Immature natural killer cell (primary cell): ENCODE data around the gene AGFG1. TPM values are rescaled to one million over a fixed set of nuclear protein-coding genes. Genes with fewer than 3 reads are reported as not detected.

Experiments
- DNase-seq, 3 donors: peaks; one replicate each; pipeline ENCODE4 v3.0.0; 2022; ENCODE audit warnings: mixed read lengths in 1 of 3
- H3K27ac Mint-ChIP-seq, 6 donors: one replicate each; pipeline ENCODE4 v1.8.0; 2020; ENCODE audit warnings: mixed read lengths in 6 of 6, mild to moderate bottlenecking in 5 of 6, inconsistent platforms in 4 of 6, moderate library complexity in 3 of 6
- H3K27me3 Mint-ChIP-seq, 3 donors: one replicate each; pipeline ENCODE4 v1.8.0; 2020 to 2021; ENCODE audit warnings: low read depth in 3 of 3, mild to moderate bottlenecking in 3 of 3, mixed read lengths in 3 of 3, moderate library complexity in 3 of 3, inconsistent platforms in 1 of 3
- H3K36me3 Mint-ChIP-seq, 3 donors: one replicate each; pipeline ENCODE4 v1.8.0; 2020; ENCODE audit warnings: mixed read lengths in 3 of 3, inconsistent platforms in 2 of 3, mild to moderate bottlenecking in 2 of 3
- H3K4me1 Mint-ChIP-seq, 2 donors: one replicate each; pipeline ENCODE4 v1.8.0; 2020; ENCODE audit warnings: inconsistent platforms in 2 of 2, mild to moderate bottlenecking in 2 of 2, mixed read lengths in 2 of 2, moderate library complexity in 1 of 2
- H3K4me3 Mint-ChIP-seq, 5 donors: one replicate each; pipeline ENCODE4 v1.8.0; 2020; ENCODE audit warnings: mild to moderate bottlenecking in 5 of 5, mixed read lengths in 5 of 5, inconsistent platforms in 3 of 5, moderate library complexity in 3 of 5
- H3K9me3 Mint-ChIP-seq, 6 donors: one replicate each; pipeline ENCODE4 v1.8.0; 2020; ENCODE audit warnings: mild to moderate bottlenecking in 6 of 6, mixed read lengths in 6 of 6, inconsistent platforms in 4 of 6, moderate library complexity in 3 of 6
- polyA plus RNA-seq, 3 donors: library from polyadenylated mRNA; unstranded; fragments of 300-500 nt; fragmentation: Illumina TruSeq; gene quantifications; one replicate each; pipeline ENCODE4 v1.2.3, GENCODE V29; 2021

The AGFG1 gene
- polyA plus RNA-seq, 3 donors from 2014 or later, result 11.3 to 14.2 (median 12.8) TPM

- Mint-ChIP-seq H3K36me3 (peaks cover 5 to 32% (median 7%) of the 10 kb centered on the region in 3 donors), H3K4me3 (no peak overlapping the region), H3K27me3 (peaks cover 0 to 2% (median 0%) of the 10 kb centered on the region in 3 donors), H3K27ac (peak overlapping the region in 4 of 6 donors; percentile 3 to 46 (median 31)), H3K4me1 (peaks cover 0 to 6% of the 10 kb centered on the region in 2 donors), H3K9me3 (no peaks in the 10 kb centered on the region)
- DNase-seq, result no peak
These were observed 79.9 kb downstream of the AGFG1 start for GRCh38 chr2:227551836-227552235.

GRCh38 chr2:227562581-227562980 lies 90.6 kb downstream of the AGFG1 start:
- Mint-ChIP-seq H3K27ac (no peak overlapping the region), H3K36me3 (peaks cover 0 to 9% (median 5%) of the 10 kb centered on the region in 3 donors), H3K4me1 (no peaks in the 10 kb centered on the region), H3K27me3 (peaks cover 0 to 2% (median 1%) of the 10 kb centered on the region in 3 donors), H3K9me3 (no peaks in the 10 kb centered on the region), H3K4me3 (no peak overlapping the region)
- DNase-seq, result no peak

- DNase-seq, result no peak
- H3K36me3 Mint-ChIP-seq, result peaks cover 0 to 9% (median 5%) of the 10 kb centered on the region in 3 donors
- H3K27me3 Mint-ChIP-seq, result peaks cover 0 to 2% (median 2%) of the 10 kb centered on the region in 3 donors
- peak overlapping the region in 1 of 6 donors; percentile 29 for H3K27ac Mint-ChIP-seq
- H3K9me3 Mint-ChIP-seq, result no peaks in the 10 kb centered on the region
- H3K4me3 Mint-ChIP-seq, result no peak overlapping the region
- H3K4me1 Mint-ChIP-seq, result no peaks in the 10 kb centered on the region
These were observed 93.1 kb downstream of the AGFG1 start for GRCh38 chr2:227565080-227565479.

- no peaks in the 10 kb centered on the region for H3K9me3 Mint-ChIP-seq
- H3K27ac Mint-ChIP-seq, result peak overlapping the region in 2 of 6 donors; percentile 11 to 43
- no peaks in the 10 kb centered on the region for H3K4me1 Mint-ChIP-seq
- DNase-seq, result no peak
- H3K36me3 Mint-ChIP-seq, result peaks cover 0 to 9% (median 5%) of the 10 kb centered on the region in 3 donors
- H3K4me3 Mint-ChIP-seq, result no peak overlapping the region
- H3K27me3 Mint-ChIP-seq, result peaks cover 0 to 7% (median 2%) of the 10 kb centered on the region in 3 donors
These were observed 94.1 kb downstream of the AGFG1 start for GRCh38 chr2:227566012-227566411.

GRCh38 chr2:227568852-227569169 lies 96.9 kb downstream of the AGFG1 start:
- Mint-ChIP-seq H3K27ac (no peak overlapping the region), H3K9me3 (no peaks in the 10 kb centered on the region), H3K4me3 (no peak overlapping the region), H3K27me3 (peaks cover 2 to 7% (median 6%) of the 10 kb centered on the region in 3 donors), H3K4me1 (no peaks in the 10 kb centered on the region), H3K36me3 (peaks cover 0 to 5% (median 0%) of the 10 kb centered on the region in 3 donors)
- DNase-seq, result no peak

- Mint-ChIP-seq H3K36me3 (no peaks in the 10 kb centered on the region), H3K4me3 (no peak overlapping the region), H3K4me1 (no peaks in the 10 kb centered on the region), H3K27ac (no peak overlapping the region), H3K9me3 (no peaks in the 10 kb centered on the region), H3K27me3 (peaks cover 2 to 8% (median 4%) of the 10 kb centered on the region in 3 donors)
- no peak for DNase-seq
These were observed 98.7 kb downstream of the AGFG1 start for GRCh38 chr2:227570615-227571014.

GRCh38 chr2:227576110-227576509 lies 104.2 kb downstream of the AGFG1 start:
- H3K36me3 Mint-ChIP-seq, result peaks cover 0 to 3% (median 0%) of the 10 kb centered on the region in 3 donors
- peaks cover 7 to 9% (median 8%) of the 10 kb centered on the region in 3 donors for H3K27me3 Mint-ChIP-seq
- no peak overlapping the region for H3K27ac Mint-ChIP-seq
- no peaks in the 10 kb centered on the region for H3K4me1 Mint-ChIP-seq
- peaks cover 0 to 3% (median 1%) of the 10 kb centered on the region in 6 donors for H3K9me3 Mint-ChIP-seq
- no peak overlapping the region for H3K4me3 Mint-ChIP-seq
- no peak for DNase-seq

GRCh38 chr2:227576812-227577211 lies 104.9 kb downstream of the AGFG1 start:
- Mint-ChIP-seq H3K4me3 (no peak overlapping the region), H3K9me3 (peaks cover under 1 to 10% (median 3%) of the 10 kb centered on the region in 6 donors), H3K36me3 (peaks cover 0 to 3% (median 0%) of the 10 kb centered on the region in 3 donors), H3K4me1 (no peaks in the 10 kb centered on the region), H3K27ac (no peak overlapping the region), H3K27me3 (peaks cover 7 to 11% (median 8%) of the 10 kb centered on the region in 3 donors)
- DNase-seq, result no peak

- H3K4me1 Mint-ChIP-seq, result no peaks in the 10 kb centered on the region
- peaks cover 8 to 11% (median 8%) of the 10 kb centered on the region in 3 donors for H3K27me3 Mint-ChIP-seq
- peaks cover 2 to 16% (median 9%) of the 10 kb centered on the region in 6 donors for H3K9me3 Mint-ChIP-seq
- H3K4me3 Mint-ChIP-seq, result no peak overlapping the region
- no peak overlapping the region for H3K27ac Mint-ChIP-seq
- DNase-seq, result no peak
- H3K36me3 Mint-ChIP-seq, result peaks cover 3 to 7% (median 3%) of the 10 kb centered on the region in 3 donors
These were observed 105.6 kb downstream of the AGFG1 start for GRCh38 chr2:227577555-227577954.

- no peak overlapping the region for H3K27ac Mint-ChIP-seq
- H3K4me1 Mint-ChIP-seq, result no peaks in the 10 kb centered on the region
- DNase-seq, result no peak
- peaks cover 2 to 21% (median 14%) of the 10 kb centered on the region in 6 donors for H3K9me3 Mint-ChIP-seq
- peaks cover 5 to 11% (median 6%) of the 10 kb centered on the region in 3 donors for H3K27me3 Mint-ChIP-seq
- H3K36me3 Mint-ChIP-seq, result peaks cover 3 to 12% (median 3%) of the 10 kb centered on the region in 3 donors
- H3K4me3 Mint-ChIP-seq, result no peak overlapping the region
These were observed 106.7 kb downstream of the AGFG1 start for GRCh38 chr2:227578642-227579041.

GRCh38 chr2:227579791-227580190 lies 107.8 kb downstream of the AGFG1 start:
- H3K4me1 Mint-ChIP-seq, result no peaks in the 10 kb centered on the region
- peaks cover 3 to 12% (median 8%) of the 10 kb centered on the region in 3 donors for H3K36me3 Mint-ChIP-seq
- peaks cover 3 to 21% (median 17%) of the 10 kb centered on the region in 6 donors for H3K9me3 Mint-ChIP-seq
- no peak overlapping the region for H3K4me3 Mint-ChIP-seq
- DNase-seq, result no peak
- H3K27ac Mint-ChIP-seq, result no peak overlapping the region
- peaks cover 5 to 11% (median 9%) of the 10 kb centered on the region in 3 donors for H3K27me3 Mint-ChIP-seq

GRCh38 chr2:227582369-227582768 lies 110.4 kb downstream of the AGFG1 start:
- Mint-ChIP-seq H3K9me3 (peaks cover 3 to 21% (median 15%) of the 10 kb centered on the region in 6 donors), H3K4me3 (no peak overlapping the region), H3K27ac (no peak overlapping the region), H3K27me3 (peaks cover 3 to 5% (median 4%) of the 10 kb centered on the region in 3 donors), H3K36me3 (peaks cover 0 to 12% (median 8%) of the 10 kb centered on the region in 3 donors), H3K4me1 (no peaks in the 10 kb centered on the region)
- DNase-seq, result no peak

- H3K27me3 Mint-ChIP-seq, result peaks cover 0 to 14% (median 11%) of the 10 kb centered on the region in 3 donors
- no peak overlapping the region for H3K4me3 Mint-ChIP-seq
- H3K9me3 Mint-ChIP-seq, result peaks cover 0 to under 1% (median 0%) of the 10 kb centered on the region in 6 donors
- DNase-seq, result no peak
- no peaks in the 10 kb centered on the region for H3K36me3 Mint-ChIP-seq
- no peaks in the 10 kb centered on the region for H3K4me1 Mint-ChIP-seq
- no peak overlapping the region for H3K27ac Mint-ChIP-seq
These were observed 120.9 kb downstream of the AGFG1 start for GRCh38 chr2:227592694-227593387.

- H3K4me1 Mint-ChIP-seq, result no peaks in the 10 kb centered on the region
- no peak overlapping the region for H3K27ac Mint-ChIP-seq
- H3K4me3 Mint-ChIP-seq, result no peak overlapping the region
- peaks cover 0 to 24% (median 8%) of the 10 kb centered on the region in 3 donors for H3K27me3 Mint-ChIP-seq
- no peak for DNase-seq
- H3K36me3 Mint-ChIP-seq, result no peaks in the 10 kb centered on the region
- peaks cover 0 to 3% (median 0%) of the 10 kb centered on the region in 6 donors for H3K9me3 Mint-ChIP-seq
These were observed 123.8 kb downstream of the AGFG1 start for GRCh38 chr2:227595797-227596196.
